PC-3 (cell line): Measurements from ENCODE around the gene MAPK8IP2. TPM values are rescaled to one million over a fixed set of nuclear protein-coding genes. Genes with fewer than 3 reads are reported as not detected.

Experiments
- ATAC-seq: fragments of 200-7000 bp; cut with Tn5 transposase; 2 replicates; pipeline ENCODE4 v1.9.1; 2020; ENCODE audit warnings: mild to moderate bottlenecking, moderate library complexity
- BruUV-seq: library from RNA; stranded (reverse); fragments of 400-500 nt; replicated peaks from 2 replicates; lab custom pipeline; 2021; lab: Mats Ljungman, UMichigan
- CTCF ChIA-PET: fragments of 300-600 bp; sonication (Branson Sonifier 250); formaldehyde crosslinking; loops from one replicate; lab custom pipeline; 2022; ENCODE audit warnings: antibody characterized with exemption; lab: Charles Lee
- POLR2A ChIA-PET: fragments of 300-600 bp; sonication (Branson Sonifier 250); formaldehyde crosslinking; loops from one replicate; lab custom pipeline; 2022; ENCODE audit warnings: antibody characterized with exemption; ENCODE audit not compliant: unreplicated experiment; lab: Charles Lee
- DNase-seq: peaks from one replicate; pipeline ENCODE4 v3.0.0-alpha.2; 2015
- H2AFZ ChIP-seq: fragments of 300-600 bp; sonication (generic); 2 replicates; pipeline ENCODE4 v1.6.0; 2016; ENCODE audit warnings: antibody characterized with exemption, low read length
- H3F3A ChIP-seq: fragments of 300-600 bp; sonication (generic); one replicate; pipeline ENCODE4 v1.6.0; 2017; ENCODE audit warnings: antibody characterized with exemption, low read length, control low read depth, mild to moderate bottlenecking; ENCODE audit not compliant: unreplicated experiment
- H3K27ac ChIP-seq: fragments of 300-600 bp; sonication (generic); 2 replicates; pipeline ENCODE4 v1.5.1; 2016; ENCODE audit warnings: mild to moderate bottlenecking, low read length
- H3K27me3 ChIP-seq: fragments of 300-600 bp; sonication (generic); 2 replicates; pipeline ENCODE4 v1.6.1; 2016; ENCODE audit warnings: low read length, mixed read lengths
- H3K36me3 ChIP-seq: fragments of 300-600 bp; sonication (generic); 2 replicates; pipeline ENCODE4 v1.6.1; 2016; ENCODE audit warnings: low read depth, mixed run types, low read length, mixed read lengths
- H3K4me1 ChIP-seq: fragments of 300-600 bp; sonication (generic); 2 replicates; pipeline ENCODE4 v1.5.1; 2016; ENCODE audit warnings: low read length; ENCODE audit not compliant: insufficient read depth
- H3K4me2 ChIP-seq: fragments of 300-600 bp; sonication (generic); 2 replicates; pipeline ENCODE4 v1.6.0; 2016; ENCODE audit warnings: low read length
- H3K4me3 ChIP-seq: fragments of 300-600 bp; sonication (generic); 2 replicates; pipeline ENCODE4 v1.5.1; 2016; ENCODE audit warnings: mild to moderate bottlenecking, low read length, mixed read lengths
- H3K79me2 ChIP-seq: fragments of 300-600 bp; sonication (generic); 2 replicates; pipeline ENCODE4 v1.6.1; 2017; ENCODE audit warnings: low read length, mixed read lengths
- H3K9ac ChIP-seq: fragments of 300-600 bp; sonication (generic); 2 replicates; pipeline ENCODE4 v1.6.0; 2016; ENCODE audit warnings: mild to moderate bottlenecking, low read length
- H3K9me2 ChIP-seq: fragments of 300-600 bp; sonication (generic); replicated peaks from 2 replicates; pipeline ENCODE4 v1.6.1; 2016; ENCODE audit warnings: mixed run types, low read length, mixed read lengths
- H3K9me3 ChIP-seq: fragments of 300-600 bp; sonication (generic); 2 replicates; pipeline ENCODE4 v1.6.1; 2016; ENCODE audit warnings: low read length, mixed read lengths
- H4K20me1 ChIP-seq: fragments of 300-600 bp; sonication (generic); 2 replicates; pipeline ENCODE4 v1.6.1; 2016; ENCODE audit warnings: low read length, mixed read lengths
- CTCF ChIP-seq: fragments of 300-600 bp; sonication (generic); conservative IDR thresholded peaks from 2 replicates; pipeline ENCODE4 v1.5.1; 2017; ENCODE audit warnings: antibody characterized with exemption, low read depth, mild to moderate bottlenecking, low read length
- EZH2 ChIP-seq: fragments of 300-600 bp; sonication (generic); IDR thresholded peaks from one replicate; pipeline ENCODE4 v1.6.1; 2017; ENCODE audit warnings: antibody characterized with exemption, mild to moderate bottlenecking, low read length; ENCODE audit not compliant: unreplicated experiment
- EZH2phosphoT487 ChIP-seq: fragments of 300-600 bp; sonication (generic); IDR thresholded peaks from 2 replicates; pipeline ENCODE4 v1.6.1; 2018; ENCODE audit warnings: mild to moderate bottlenecking, antibody characterized with exemption, low read length, borderline replicate concordance
- intact Hi-C: fragments of 100-400 bp; cut with micrococcal nuclease; formaldehyde crosslinking; loops from 2 replicates; pipeline ENCODE4 v1.9.0; 2023
- total RNA-seq: library from RNA; depleted of rRNA; stranded (reverse); fragments of >200 nt; gene quantifications from 2 replicates; pipeline ENCODE4 v1.2.3, GENCODE V29; 2014

Gene MAPK8IP2
- total RNA-seq, 1 experiment from 2014 or later = 1.5 TPM

DNA sequence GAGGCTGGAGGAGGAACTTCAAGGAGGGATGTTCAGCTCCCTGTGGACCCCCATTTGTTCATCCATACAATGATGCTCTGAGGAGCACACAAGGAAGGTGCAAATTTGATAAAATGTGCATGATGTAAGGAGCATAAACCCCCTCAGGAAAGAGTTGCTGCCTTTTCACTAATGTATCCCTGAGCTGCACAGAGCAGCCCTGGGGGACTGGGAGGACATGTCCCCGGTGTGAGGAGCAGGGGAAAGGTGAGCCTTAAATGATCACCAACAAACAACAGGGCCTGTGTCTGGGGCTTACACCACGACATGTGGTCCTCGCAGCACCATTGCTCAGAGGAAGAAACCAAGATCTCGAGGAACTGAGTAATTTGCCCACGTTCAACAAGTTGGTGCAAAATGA lies 3.5 kb upstream of the MAPK8IP2 start:
- H3K4me3 ChIP-seq = no peak overlapping the region
- no peaks in the 10 kb centered on the region for H3F3A ChIP-seq
- no peaks in the 10 kb centered on the region for H3K36me3 ChIP-seq
- H3K9me2 ChIP-seq = no peaks in the 10 kb centered on the region
- H4K20me1 ChIP-seq = no peaks in the 10 kb centered on the region
- no peak overlapping the region for H3K27ac ChIP-seq
- POLR2A ChIA-PET = no interaction called here
- H3K9me3 ChIP-seq = no peaks in the 10 kb centered on the region
- ATAC-seq (no peak), DNase-seq (no peak)
- BruUV-seq = no TSS peak
- H2AFZ ChIP-seq = no peak overlapping the region
- no peak overlapping the region for H3K9ac ChIP-seq
- H3K79me2 ChIP-seq = no peaks in the 10 kb centered on the region
- no peak overlapping the region for H3K4me2 ChIP-seq
- no peaks in the 10 kb centered on the region for H3K27me3 ChIP-seq
- TF ChIP-seq CTCF (no peak), EZH2phosphoT487 (no peak)
- CTCF ChIA-PET = no interaction called here
- intact Hi-C loops = no loop called here
- H3K4me1 ChIP-seq = no peaks in the 10 kb centered on the region

DNA sequence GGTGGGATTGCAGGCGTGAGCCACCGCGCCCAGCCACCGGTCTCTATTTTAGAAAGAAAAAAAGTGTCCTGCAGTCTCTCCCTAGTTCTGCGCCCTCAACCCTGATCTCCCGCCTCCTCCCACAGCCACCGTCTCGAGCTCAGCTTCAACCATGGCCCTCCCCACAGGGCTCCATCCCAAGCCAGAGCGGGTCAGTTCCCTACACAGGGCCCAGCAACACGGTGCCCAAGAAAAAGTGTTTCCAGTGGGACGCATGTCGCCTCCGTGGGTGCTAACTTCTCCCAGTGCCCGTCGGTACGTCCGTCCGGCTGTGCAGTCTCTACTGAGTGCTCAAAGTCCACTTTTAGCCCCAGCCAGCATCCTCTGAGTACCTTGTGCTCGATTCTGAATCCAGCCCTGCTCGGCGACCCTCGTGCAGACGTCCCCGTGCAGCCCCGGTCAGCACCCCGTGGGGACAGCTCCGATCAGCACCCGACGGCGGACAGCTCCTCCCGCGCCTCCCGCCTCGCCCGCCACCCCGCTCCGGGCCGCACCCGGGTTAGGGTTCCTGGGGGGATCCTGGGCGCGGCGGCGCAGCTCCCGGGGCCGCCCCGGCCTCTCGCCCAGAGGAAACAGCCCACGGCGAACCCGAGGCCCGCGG lies 657 bp upstream of the MAPK8IP2 start:
- Histone ChIP-seq H3K27me3 (no peaks in the 10 kb centered on the region), H3K27ac (no peak overlapping the region), H3K9me2 (no peaks in the 10 kb centered on the region), H3K4me3 (no peak overlapping the region), H3K9ac (no peak overlapping the region), H3F3A (no peaks in the 10 kb centered on the region), H3K36me3 (no peaks in the 10 kb centered on the region), H3K9me3 (no peaks in the 10 kb centered on the region), H4K20me1 (no peaks in the 10 kb centered on the region), H3K4me2 (no peak overlapping the region), H2AFZ (no peak overlapping the region), H3K4me1 (no peaks in the 10 kb centered on the region), H3K79me2 (no peaks in the 10 kb centered on the region)
- ChIA-PET POLR2A (interaction anchor here (0.7 kb wide), 1 partner anchor 127 kb away, joined by 3 read pairs; no protein-coding TSS in a partner anchor), CTCF (interaction anchor here (0.6 to 1.4 kb wide), 2 partner anchors 20 to 21 kb away, joined by 3 to 4 read pairs; no protein-coding TSS in a partner anchor)
- TF ChIP-seq EZH2 = no peak
- DNase-seq = peak; percentile 14
- no TSS peak for BruUV-seq
- intact Hi-C loops = no loop called here
- peak; percentile 81 for ATAC-seq

- no peak for ATAC-seq
- BruUV-seq = no TSS peak
- POLR2A ChIA-PET = no interaction called here
Measured at GRCh38 chr22:50600967-50601668, 525 bp downstream of the MAPK8IP2 start.

More at GRCh38 chr22:50600967-50601668, 525 bp downstream of the MAPK8IP2 start:
- TF ChIP-seq EZH2phosphoT487 = no peak
- TF ChIP-seq CTCF = no peak
- no peak for TF ChIP-seq EZH2
- Histone ChIP-seq H2AFZ (no peak overlapping the region), H3K9ac (no peak overlapping the region), H3K79me2 (no peaks in the 10 kb centered on the region), H3K4me2 (no peak overlapping the region), H3K9me2 (no peaks in the 10 kb centered on the region), H3K9me3 (no peaks in the 10 kb centered on the region), H3K27ac (no peak overlapping the region), H3F3A (no peaks in the 10 kb centered on the region), H3K4me1 (no peaks in the 10 kb centered on the region), H3K36me3 (no peaks in the 10 kb centered on the region), H4K20me1 (no peaks in the 10 kb centered on the region), H3K27me3 (no peaks in the 10 kb centered on the region), H3K4me3 (no peak overlapping the region)
- no peak for DNase-seq
- CTCF ChIA-PET = no interaction called here
- intact Hi-C loops = no loop called here
